KMS-11 (cell line): ENCODE measurements around the gene UBN1.

Source experiments
- H2AFZ ChIP-seq: fragments of 200-600 bp; sonication (generic); 2 replicates; pipeline ENCODE4 v1.6.1; 2016; ENCODE audit warnings: antibody characterized with exemption, mixed run types, low read depth
- H3K27ac ChIP-seq: fragments of 200-600 bp; sonication (generic); 2 replicates; pipeline ENCODE4 v1.6.1; 2016; ENCODE audit warnings: mild to moderate bottlenecking, mixed run types
- H3K27me3 ChIP-seq: fragments of 200-600 bp; sonication (generic); 2 replicates; pipeline ENCODE4 v1.6.1; 2017; ENCODE audit warnings: mild to moderate bottlenecking, low read depth, mixed run types, moderate library complexity; ENCODE audit not compliant: insufficient read depth
- H3K36me3 ChIP-seq: fragments of 200-600 bp; sonication (generic); 2 replicates; pipeline ENCODE4 v1.6.1; 2017; ENCODE audit warnings: mild to moderate bottlenecking, mixed run types; ENCODE audit not compliant: insufficient read depth
- H3K4me1 ChIP-seq: fragments of 200-600 bp; sonication (generic); 2 replicates; pipeline ENCODE4 v1.6.1; 2016; ENCODE audit warnings: mild to moderate bottlenecking, low read depth, mixed run types; ENCODE audit not compliant: poor library complexity, severe bottlenecking
- H3K4me2 ChIP-seq: fragments of 200-600 bp; sonication (generic); 2 replicates; pipeline ENCODE4 v1.7.0; 2016; ENCODE audit warnings: mild to moderate bottlenecking, mixed run types
- H3K4me3 ChIP-seq: fragments of 200-600 bp; sonication (generic); IDR thresholded peaks from 2 replicates; pipeline ENCODE4 v1.6.1; 2017; ENCODE audit warnings: low read depth, low read length, mixed read lengths; ENCODE audit not compliant: insufficient read depth
- H3K79me2 ChIP-seq: fragments of 200-600 bp; sonication (generic); 2 replicates; pipeline ENCODE4 v1.6.1; 2016; ENCODE audit warnings: low read depth, mixed run types; ENCODE audit not compliant: insufficient read depth
- H3K9ac ChIP-seq: fragments of 200-600 bp; sonication (generic); 2 replicates; pipeline ENCODE4 v1.6.1; 2016; ENCODE audit warnings: mild to moderate bottlenecking, mixed run types
- H4K20me1 ChIP-seq: fragments of 200-600 bp; sonication (generic); 2 replicates; pipeline ENCODE4 v1.6.1; 2016; ENCODE audit warnings: mild to moderate bottlenecking, mixed run types; ENCODE audit not compliant: insufficient read depth
- CTCF ChIP-seq: fragments of 200-600 bp; sonication (generic); conservative IDR thresholded peaks from 2 replicates; pipeline ENCODE4 v1.6.1; 2017; ENCODE audit warnings: low read depth, mild to moderate bottlenecking, antibody characterized with exemption, low read length, moderate library complexity, mixed read lengths

Gene UBN1

GRCh38 chr16:4831616-4832015 lies 15.7 kb upstream of the UBN1 start:
- H3K9ac ChIP-seq = no peak overlapping the region
- no peak overlapping the region for H3K27ac ChIP-seq
- no peak overlapping the region for H3K4me2 ChIP-seq
- H3K4me3 ChIP-seq = no peak overlapping the region
- no peaks in the 10 kb centered on the region for H3K27me3 ChIP-seq
- peaks cover 28% of the 10 kb centered on the region for H3K4me1 ChIP-seq
- TF ChIP-seq CTCF = no peak
- H3K36me3 ChIP-seq = peaks cover 18% of the 10 kb centered on the region; the same call in 1 of the 2 replicates
- no peaks in the 10 kb centered on the region for H4K20me1 ChIP-seq
- no peak overlapping the region for H2AFZ ChIP-seq
- no peaks in the 10 kb centered on the region; the same call in 1 of the 2 replicates for H3K79me2 ChIP-seq

- no peaks in the 10 kb centered on the region for H4K20me1 ChIP-seq
- peaks cover 7% of the 10 kb centered on the region for H3K79me2 ChIP-seq
- H2AFZ ChIP-seq = no peak overlapping the region
- TF ChIP-seq CTCF = no peak
- H3K4me3 ChIP-seq = no peak overlapping the region
- H3K9ac ChIP-seq = no peak overlapping the region
- H3K27ac ChIP-seq = no peak overlapping the region
- H3K4me1 ChIP-seq = peaks cover 39% of the 10 kb centered on the region
- H3K36me3 ChIP-seq = peaks cover 18% of the 10 kb centered on the region; the same call in 1 of the 2 replicates
- H3K4me2 ChIP-seq = no peak overlapping the region
- no peaks in the 10 kb centered on the region for H3K27me3 ChIP-seq
Measured at GRCh38 chr16:4832698-4833343, 14.5 kb upstream of the UBN1 start.

GRCh38 chr16:4833584-4833983 lies 13.7 kb upstream of the UBN1 start:
- Histone ChIP-seq H3K9ac (no peak overlapping the region), H2AFZ (no peak overlapping the region), H4K20me1 (no peaks in the 10 kb centered on the region), H3K4me1 (peaks cover 46% of the 10 kb centered on the region), H3K27ac (no peak overlapping the region), H3K79me2 (peaks cover 7% of the 10 kb centered on the region), H3K27me3 (no peaks in the 10 kb centered on the region), H3K4me3 (no peak overlapping the region), H3K4me2 (peak overlapping the region; percentile 1; the same call in 1 of the 2 replicates), H3K36me3 (peaks cover 12% of the 10 kb centered on the region; the same call in 1 of the 2 replicates)
- no peak for TF ChIP-seq CTCF

GRCh38 chr16:4836727-4837126 lies 10.6 kb upstream of the UBN1 start:
- TF ChIP-seq CTCF = no peak
- no peaks in the 10 kb centered on the region for H3K27me3 ChIP-seq
- peaks cover 6% of the 10 kb centered on the region; the same call in 1 of the 2 replicates for H3K36me3 ChIP-seq
- H4K20me1 ChIP-seq = no peaks in the 10 kb centered on the region
- H3K79me2 ChIP-seq = peaks cover 7% of the 10 kb centered on the region
- no peak overlapping the region for H3K27ac ChIP-seq
- no peak overlapping the region for H2AFZ ChIP-seq
- no peak overlapping the region for H3K4me3 ChIP-seq
- H3K4me2 ChIP-seq = no peak overlapping the region
- no peak overlapping the region for H3K9ac ChIP-seq
- peaks cover 64% of the 10 kb centered on the region for H3K4me1 ChIP-seq
